Activated gamma-delta T cell treated with Interleukin-2 at 50 U/mL for 16 hours (primary cell): ENCODE data around the gene CIAO2B.
"Not testable (repeated sequence)": the region's sequence is repeated elsewhere in the genome, so short reads cannot be mapped to it uniquely, and the experiment has no call there.

Experiments
- DNase-seq: peaks from one replicate; pipeline ENCODE4 v3.0.0-alpha.2; 2020

The CIAO2B gene

GRCh38 chr16:66934138-66934838 lies at the start of gene CIAO2B:
TSS of gene CIAO2B (minus strand) at chr16:66934402. CDS start at chr16:66934364, 38 bp downstream.
- peak; percentile 84 for DNase-seq

- DNase-seq: no peak
Measured at GRCh38 chr16:66983033-66983432, 48.8 kb upstream of the CIAO2B start.

GRCh38 chr16:66979011-66979717 lies 45.0 kb upstream of the CIAO2B start:
- DNase-seq: no peak

- DNase-seq: peak; percentile 91
Measured at GRCh38 chr16:66977341-66978113, 43.3 kb upstream of the CIAO2B start.

- DNase-seq: no peak
Measured at GRCh38 chr16:66976746-66977145, 42.5 kb upstream of the CIAO2B start.

GRCh38 chr16:66975302-66975893 lies 41.2 kb upstream of the CIAO2B start:
- DNase-seq: no peak

GRCh38 chr16:66974932-66975246 lies 40.7 kb upstream of the CIAO2B start:
- peak; percentile 16 for DNase-seq

- not testable (repeated sequence) for DNase-seq
Measured at GRCh38 chr16:66974156-66974931, 40.1 kb upstream of the CIAO2B start.

GRCh38 chr16:66973716-66974115 lies 39.5 kb upstream of the CIAO2B start:
- DNase-seq: no peak

- no peak for DNase-seq
Measured at GRCh38 chr16:66972983-66973382, 38.8 kb upstream of the CIAO2B start.

GRCh38 chr16:66970775-66971720 lies 36.8 kb upstream of the CIAO2B start:
- no peak for DNase-seq

- DNase-seq: no peak
Measured at GRCh38 chr16:66968847-66969246, 34.6 kb upstream of the CIAO2B start.

GRCh38 chr16:66964049-66964448 lies 29.8 kb upstream of the CIAO2B start:
- DNase-seq: no peak

GRCh38 chr16:66961914-66962313 lies 27.7 kb upstream of the CIAO2B start:
- DNase-seq: no peak

GRCh38 chr16:66961065-66961744 lies 27.0 kb upstream of the CIAO2B start, which contains the start of gene CES3:
TSS of gene CES3 (plus strand) at chr16:66961266. CDS start at chr16:66961308, 42 bp downstream.
- DNase-seq: peak; percentile 34

GRCh38 chr16:66960270-66960669 lies 26.1 kb upstream of the CIAO2B start:
- DNase-seq: no peak

GRCh38 chr16:66959704-66960161 lies 25.5 kb upstream of the CIAO2B start:
- DNase-seq: no peak

- DNase-seq: no peak
Measured at GRCh38 chr16:66958857-66959703, 24.9 kb upstream of the CIAO2B start.

- not testable (repeated sequence) for DNase-seq
Measured at GRCh38 chr16:66956154-66956457, 21.9 kb upstream of the CIAO2B start.
